NCI-H460 (cell line): Measurements from ENCODE around the gene P3H2. TPM values are rescaled to one million over a fixed set of nuclear protein-coding genes. Genes with fewer than 3 reads are reported as not detected.
"Not testable (repeated sequence)": the region's sequence is repeated elsewhere in the genome, so short reads cannot be mapped to it uniquely, and the experiment has no call there.

Experiments used
- DNase-seq: peaks from one replicate; pipeline ENCODE4 v3.0.0-alpha.2; 2016; ENCODE audit warnings: low read depth; ENCODE audit errors: extremely low read depth
- total RNA-seq: library from RNA; depleted of rRNA; stranded (reverse); fragments of >200 nt; shearing (Covaris generic); gene quantifications from 2 replicates; pipeline ENCODE4 v1.2.3, GENCODE V29; 2014

P3H2 gene
- total RNA-seq, 1 experiment from 2014 or later: 320 TPM

GRCh38 chr3:190088890-190089289 lies 31.8 kb downstream of the P3H2 start:
- no peak for DNase-seq

DNA sequence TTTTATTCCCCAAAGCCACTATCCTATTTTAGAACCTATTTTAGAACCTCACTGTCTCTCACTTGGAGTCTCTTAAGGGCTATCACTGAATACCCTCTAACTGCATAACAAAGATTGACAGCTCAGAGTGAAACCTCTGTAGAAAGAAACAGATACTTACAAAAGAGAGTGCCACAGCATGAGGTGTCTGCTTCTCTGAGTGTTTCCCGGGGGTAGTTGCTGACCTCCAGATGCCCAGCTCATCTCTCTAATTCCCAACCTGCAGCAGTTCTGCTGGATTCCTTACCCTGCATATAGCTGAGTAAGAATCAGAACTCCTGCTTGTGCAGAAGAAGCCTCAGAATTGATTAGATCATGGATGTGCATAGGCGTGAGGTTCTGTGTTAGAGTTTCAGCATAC lies 34.5 kb downstream of the P3H2 start:
- DNase-seq: no peak

DNA sequence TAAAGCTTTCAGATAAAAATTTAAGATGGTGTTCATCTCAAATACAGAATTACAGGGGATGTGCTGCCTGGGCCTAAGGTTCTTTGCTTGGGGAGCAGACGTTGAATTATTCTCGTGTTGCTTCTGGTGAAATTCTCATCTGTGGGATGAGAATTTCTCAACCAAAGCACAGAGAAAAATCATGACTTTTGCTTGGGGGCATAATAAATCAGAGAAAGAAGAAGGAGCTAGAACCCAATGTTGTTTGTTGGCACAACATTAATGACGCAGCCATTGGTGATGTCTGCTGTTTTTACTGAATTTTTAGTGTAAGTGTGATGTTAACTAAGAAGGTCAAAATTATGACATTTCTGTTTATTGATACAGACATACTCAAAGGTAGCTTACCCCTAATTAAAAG lies 35.7 kb downstream of the P3H2 start:
- peak; percentile 65 for DNase-seq

GRCh38 chr3:190083635-190084034 lies 37.1 kb downstream of the P3H2 start:
- no peak for DNase-seq

DNA sequence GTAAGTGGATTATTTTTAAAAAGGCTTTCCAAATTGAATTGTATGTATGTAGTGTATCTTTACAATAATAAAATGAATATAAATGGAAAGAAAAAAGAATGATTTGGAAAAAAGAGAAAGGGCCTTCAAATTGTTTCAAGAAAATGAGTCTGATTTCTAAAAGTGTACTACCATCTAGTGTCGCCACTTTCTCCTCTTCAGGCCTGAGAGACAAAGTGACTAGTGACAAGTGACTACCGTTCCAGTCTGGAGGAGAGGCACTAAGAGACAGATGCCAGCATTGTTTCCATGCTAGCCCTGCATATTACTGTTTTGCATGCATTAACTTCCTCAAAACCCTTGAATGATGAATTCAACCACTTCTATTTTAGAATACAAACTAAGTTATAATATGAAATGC lies 39.3 kb downstream of the P3H2 start:
- no peak for DNase-seq

GRCh38 chr3:190079173-190079572 lies 41.5 kb downstream of the P3H2 start:
- DNase-seq: not testable (repeated sequence)

DNA sequence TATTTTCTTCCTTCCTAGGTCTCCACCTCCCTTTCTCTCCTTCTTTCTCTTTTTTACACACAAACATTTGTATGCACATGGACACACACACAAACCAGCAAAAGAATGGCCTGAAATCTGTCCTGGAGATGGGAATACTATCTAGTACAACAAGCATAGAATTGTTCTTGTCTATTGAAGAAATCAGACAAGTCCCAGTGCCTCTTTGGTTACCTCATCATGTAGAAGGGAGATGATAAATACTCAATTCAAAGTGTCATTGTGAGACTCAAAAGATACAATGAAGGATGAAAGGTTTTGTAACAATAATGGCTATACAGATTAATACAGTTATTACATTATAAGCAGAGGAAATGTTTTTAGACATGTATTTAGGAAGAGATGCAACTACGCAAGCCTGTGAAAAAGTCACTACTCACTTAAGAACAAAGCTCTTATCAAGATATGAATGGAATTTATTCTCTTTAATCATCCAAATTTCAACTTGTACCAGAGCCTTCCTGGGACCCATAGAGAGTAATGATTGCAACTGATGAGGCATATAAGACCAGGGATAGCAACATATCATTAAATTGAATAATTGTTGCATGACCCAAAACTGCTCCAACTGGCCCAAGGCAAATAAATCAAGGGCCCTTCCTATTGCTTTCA lies 43.2 kb downstream of the P3H2 start:
- no peak for DNase-seq

GRCh38 chr3:190076601-190077394 lies 43.9 kb downstream of the P3H2 start:
- peak; percentile 43 for DNase-seq

GRCh38 chr3:190076136-190076535 lies 44.6 kb downstream of the P3H2 start:
- DNase-seq: no peak

DNA sequence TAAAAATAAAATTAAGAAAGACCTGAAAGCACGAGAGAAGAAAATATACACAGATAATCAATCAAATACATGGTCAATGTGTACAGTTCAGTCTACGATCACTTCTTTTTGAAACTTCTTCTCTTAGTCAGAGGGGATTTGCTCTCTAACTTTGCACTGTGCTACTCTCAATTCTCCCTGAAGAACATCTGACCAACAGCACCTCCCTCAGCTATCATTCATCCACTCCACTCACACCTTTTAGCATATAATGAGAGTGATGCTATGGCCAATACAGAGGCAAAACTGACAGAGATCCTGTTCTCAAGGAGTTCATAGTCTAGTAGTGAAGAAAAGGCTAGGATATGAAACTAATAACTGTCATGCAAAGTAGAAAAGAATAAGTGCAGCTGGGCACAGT lies 45.9 kb downstream of the P3H2 start:
- no peak for DNase-seq

- DNase-seq: no peak
Measured at GRCh38 chr3:190073264-190074008, 47.3 kb downstream of the P3H2 start.

GRCh38 chr3:190072856-190073255 lies 47.8 kb downstream of the P3H2 start:
- no peak for DNase-seq

- DNase-seq: not testable (repeated sequence)
Measured at GRCh38 chr3:190071921-190072320, 48.8 kb downstream of the P3H2 start.

DNA sequence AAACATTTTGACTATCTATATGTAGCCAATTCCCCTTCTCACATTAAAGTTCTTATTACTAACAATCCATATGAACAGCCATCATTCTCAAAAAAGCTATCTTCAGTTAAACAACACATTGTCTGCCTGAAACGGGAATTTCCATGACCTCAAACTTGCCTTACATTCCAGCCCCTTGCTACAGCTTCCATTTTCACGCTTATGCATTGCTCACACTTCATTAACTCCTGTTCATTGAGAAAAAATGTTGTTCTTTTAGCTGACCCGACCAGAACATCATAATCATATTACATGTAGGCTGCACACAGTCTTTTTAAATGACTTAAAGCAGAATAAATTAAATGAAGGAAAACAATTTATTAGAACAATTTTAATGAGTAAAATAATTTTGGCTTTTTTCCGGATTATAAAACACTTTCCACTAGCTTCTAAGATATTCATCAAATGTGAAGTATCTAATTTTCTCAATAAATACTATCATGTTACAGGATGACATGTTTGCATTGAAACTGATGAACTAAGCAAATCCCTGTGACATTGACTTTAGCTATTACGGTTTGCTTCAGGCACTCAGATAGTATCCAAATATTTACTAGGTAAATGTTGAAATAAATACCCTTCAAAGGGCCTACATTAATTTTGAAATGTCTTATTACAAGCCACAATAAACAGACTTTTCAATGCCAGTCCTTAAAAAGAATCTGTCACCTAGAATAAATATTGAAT lies 49.9 kb downstream of the P3H2 start:
- no peak for DNase-seq

- DNase-seq: no peak
Measured at GRCh38 chr3:190065204-190065603, 55.5 kb downstream of the P3H2 start.

DNA sequence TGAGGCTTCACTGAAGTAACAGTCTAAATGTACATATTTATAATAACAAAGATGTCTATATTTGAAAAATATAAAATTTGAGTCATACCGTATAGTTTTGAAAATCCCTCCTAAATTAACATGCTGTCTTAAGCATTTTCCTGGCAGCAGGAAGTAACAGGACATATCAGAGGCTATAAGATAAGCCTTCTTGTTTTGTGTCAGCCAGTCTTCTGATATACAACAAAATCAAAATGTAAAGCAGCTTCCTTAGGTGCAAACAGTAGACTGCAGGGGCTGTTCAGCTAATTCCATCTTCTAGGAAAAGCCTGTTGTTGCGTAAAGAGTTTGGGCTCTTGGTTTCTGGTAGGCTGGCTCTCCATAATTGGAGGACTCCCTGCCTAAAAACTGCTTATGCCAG lies 56.0 kb downstream of the P3H2 start:
- DNase-seq: no peak

GRCh38 chr3:190064112-190064511 lies 56.6 kb downstream of the P3H2 start:
- DNase-seq: no peak

- no peak for DNase-seq
Measured at GRCh38 chr3:190063490-190063889, 57.2 kb downstream of the P3H2 start.

DNA sequence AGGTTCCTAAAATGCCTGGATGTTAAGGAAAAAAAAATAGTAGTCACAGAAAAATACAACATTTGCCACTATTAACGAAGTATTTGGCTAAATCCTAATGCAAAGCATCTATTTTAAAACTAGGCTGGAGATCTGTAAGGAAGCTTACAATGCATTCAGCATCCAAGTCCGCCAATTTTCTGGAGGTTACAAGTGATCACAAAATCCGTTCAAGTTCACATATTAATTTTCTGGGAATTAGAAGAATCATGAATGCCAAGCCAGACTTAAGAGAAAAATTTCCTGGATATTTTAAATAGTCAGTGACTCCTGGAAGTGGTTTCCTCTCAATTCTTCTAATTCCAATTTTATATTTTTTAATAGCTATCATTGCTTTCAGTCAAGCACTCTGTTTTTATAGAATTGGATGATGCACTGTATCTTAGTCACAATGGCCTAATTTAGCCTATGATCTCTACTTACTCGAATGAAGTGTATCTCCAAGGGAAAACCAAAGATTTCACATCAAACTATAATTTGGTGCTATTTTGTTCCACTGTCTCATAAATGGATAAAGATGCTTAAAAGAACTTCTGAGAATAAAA lies 60.4 kb downstream of the P3H2 start:
- no peak for DNase-seq

GRCh38 chr3:190059242-190059590 lies 61.5 kb downstream of the P3H2 start:
- DNase-seq: no peak
